SIG-M5 treated with dmso at 0.1 percent for 504 hours (cell line): ENCODE results near the gene PLEKHH3.
"Not testable (repeated sequence)": the region's sequence is repeated elsewhere in the genome, so short reads cannot be mapped to it uniquely, and the experiment has no call there.

Experiments used
- DNase-seq: peaks from one replicate; lab custom pipeline; 2025; ENCODE audit not compliant: unreplicated experiment; lab: John Stamatoyannopoulos, UW

Gene PLEKHH3

DNA sequence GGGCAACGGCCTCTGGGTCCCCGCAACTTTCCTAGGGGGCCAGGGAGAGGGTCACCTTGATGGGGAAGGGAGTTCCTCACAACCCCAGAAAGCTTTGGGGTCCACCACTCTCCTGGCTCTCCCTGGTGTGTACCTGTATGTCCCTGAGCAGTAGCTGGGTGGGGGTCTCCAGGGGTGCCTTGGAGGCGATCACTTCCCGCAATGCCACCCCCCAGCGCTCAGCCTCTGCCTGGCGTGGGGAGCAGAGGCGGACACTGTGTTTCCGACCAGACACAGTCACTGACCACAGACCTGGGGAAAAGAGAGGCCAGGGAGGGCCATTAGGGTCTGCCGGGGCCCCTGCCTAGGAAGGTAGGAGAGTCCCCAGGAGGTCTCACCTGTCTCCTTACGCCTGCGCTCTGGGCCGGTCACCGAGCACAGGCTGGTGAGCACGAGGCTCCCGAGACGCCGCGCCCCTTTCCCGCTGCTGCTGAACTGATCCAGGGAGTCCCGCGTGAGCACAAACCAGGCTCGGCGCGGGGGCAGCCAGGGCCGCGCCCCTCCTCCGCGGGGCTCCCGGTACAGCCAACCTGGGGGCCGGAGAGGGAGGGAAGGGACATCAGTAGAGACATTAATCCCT is 3.4 kb downstream of the PLEKHH3 start:
- no peak for DNase-seq

DNA sequence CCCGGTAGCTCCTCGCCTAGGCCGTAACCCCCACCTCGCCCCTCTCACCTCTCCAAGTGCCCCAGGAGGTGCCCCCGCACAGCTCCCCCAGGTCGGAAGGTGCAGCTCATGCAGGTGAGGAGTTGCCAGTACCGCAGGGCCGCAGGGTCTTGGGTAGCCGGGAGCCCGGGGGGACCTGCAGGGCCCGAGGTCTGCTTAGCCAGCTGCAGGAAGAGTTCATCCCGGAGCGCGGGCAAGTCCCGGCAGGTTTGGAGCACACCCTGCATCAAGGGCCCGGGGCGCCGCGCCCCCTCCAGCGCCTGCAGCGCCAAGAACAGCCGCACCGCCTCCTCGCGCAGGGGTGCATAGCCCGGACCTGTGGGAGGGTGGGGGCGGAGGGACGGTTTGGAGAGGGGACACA is 4.8 kb downstream of the PLEKHH3 start:
- no peak for DNase-seq

DNA sequence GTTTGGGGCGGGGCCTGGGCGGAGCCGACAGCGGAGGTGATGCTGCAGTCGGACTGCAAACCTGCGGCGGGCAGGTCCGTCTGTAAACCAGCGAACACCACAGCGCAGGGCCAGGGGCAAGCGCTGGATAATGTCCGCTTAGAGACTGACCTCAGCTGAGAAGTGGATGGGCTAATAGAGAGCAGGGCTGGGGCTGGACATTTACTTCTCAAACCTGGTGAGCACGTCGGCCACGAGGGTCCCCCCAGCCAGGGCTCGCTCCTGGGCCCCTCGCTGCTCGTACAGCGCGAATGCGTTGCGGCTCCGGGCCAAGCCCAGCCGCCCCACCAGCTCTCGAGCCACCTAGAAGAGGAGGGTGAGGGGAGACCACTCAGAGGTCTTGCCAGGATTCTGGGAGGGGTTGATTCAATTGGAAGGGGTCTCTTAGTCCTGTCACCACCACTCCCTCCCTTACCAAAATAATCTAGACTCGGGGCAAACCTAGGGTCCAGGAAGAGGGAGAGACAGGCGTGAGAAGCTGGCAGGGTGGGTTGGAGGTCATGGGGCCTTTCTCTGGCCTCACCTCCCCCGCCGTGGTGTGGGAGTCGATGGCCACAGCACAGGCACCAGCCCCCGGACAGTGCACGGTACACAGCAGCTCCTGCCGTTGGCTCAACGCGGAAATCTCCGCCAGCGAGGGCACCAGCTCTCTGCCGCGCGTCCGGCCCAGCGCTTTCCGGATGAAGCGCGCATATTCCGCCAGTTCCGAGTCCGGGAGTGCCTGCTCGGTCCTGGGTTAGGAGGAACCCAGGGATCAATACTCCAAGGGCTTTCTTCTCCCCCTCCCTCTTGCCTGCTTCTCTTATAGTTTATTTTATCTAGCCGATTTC is 5.8 kb downstream of the PLEKHH3 start:
- DNase-seq, result no peak

DNA sequence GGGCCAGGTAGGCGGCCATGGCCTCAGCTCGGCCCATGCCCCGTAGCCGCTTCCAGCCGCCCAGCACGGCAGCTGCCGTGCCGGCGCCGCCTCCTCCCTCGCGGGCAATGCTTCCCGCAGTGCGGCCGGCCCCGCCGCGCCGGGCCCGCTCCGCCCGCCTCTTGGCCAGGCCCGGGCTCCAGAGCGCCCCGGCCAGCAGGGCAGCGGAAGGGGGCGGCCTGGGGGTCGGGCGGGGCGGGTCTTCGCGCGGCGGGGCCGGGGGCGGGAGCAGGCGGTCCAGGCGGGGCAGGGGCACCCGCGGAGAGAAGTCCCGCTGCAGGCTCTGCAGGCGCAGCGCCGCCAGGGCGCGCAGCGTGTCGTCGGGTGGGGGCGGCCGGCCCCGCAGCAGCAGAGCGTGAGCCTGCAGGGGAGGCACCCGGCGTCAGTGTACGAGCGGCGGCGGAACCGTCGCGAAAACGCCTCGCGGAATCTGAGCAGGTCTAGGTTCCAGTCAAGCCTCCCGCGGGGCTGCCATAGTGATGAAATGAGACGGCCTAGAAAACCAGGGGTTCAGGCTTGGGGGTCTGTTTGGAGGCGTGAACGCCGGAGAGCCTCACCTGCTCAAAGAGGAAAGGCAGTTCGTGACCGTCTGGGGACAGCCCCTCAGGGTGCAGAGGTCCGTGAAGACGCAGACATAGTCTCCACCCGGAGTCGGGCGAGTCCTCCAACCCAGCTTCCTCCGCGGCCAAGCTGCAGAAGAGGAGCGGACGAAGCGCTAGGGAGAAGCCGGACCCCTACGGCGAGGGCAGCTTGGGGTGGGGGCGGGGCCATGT is 6.6 kb downstream of the PLEKHH3 start:
- DNase-seq, result peak; percentile 25

DNA sequence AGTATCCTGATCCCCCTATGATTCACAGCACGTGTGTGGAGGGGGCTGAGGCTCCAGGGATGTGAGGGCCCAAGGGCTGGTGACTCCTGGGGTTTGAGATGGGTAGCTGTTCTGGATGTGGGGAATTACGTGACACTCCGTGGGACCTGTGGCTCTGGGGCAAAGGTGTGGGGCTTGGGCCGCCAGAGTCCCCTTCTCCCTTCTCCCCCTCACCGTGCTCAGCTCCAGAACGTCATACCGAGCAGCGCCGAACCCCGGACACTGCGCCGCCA is 7.2 kb downstream of the PLEKHH3 start:
- DNase-seq, result no peak

DNA sequence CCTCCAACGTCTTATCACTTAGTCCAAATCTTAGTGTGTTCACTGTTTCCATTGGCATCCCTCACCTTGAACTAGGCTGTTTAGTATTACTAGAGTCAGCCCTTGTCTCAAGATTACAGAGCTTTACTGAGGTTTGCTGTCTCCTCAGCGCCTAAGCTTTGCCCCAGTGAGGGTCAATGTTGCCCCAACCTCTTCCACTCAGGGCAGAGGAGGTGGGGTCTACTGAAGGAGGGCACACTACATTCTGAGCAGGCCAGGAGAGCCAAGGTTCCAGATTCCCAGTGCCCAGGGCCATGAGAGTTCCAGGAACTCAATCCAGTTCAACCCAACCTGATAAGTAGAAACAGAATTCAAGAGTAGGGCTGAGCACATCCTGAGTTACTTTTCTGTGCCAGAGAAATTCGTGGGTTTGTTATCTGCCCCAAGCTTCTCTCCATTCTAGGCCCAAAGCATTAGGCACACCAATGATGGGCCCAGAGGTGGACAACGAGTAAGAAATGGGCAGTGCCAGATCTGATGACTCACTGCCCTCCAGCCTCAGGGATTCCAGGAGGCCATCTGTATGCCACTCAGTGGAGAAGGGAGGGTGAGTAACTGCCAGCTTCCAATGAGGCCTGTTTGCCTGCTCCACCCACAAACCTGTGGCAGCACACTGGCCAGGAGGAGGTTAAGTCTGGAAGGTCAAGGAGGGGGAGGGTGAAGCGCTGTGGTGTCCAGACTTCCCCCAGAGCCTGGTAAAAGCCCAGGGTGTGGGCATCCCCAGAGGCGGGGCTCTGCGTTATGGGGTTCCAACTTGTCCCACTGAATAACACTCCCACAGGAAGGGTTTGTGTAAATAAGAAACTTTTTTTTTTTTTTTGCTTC is 9.5 kb downstream of the PLEKHH3 start:
- DNase-seq, result no peak

DNA sequence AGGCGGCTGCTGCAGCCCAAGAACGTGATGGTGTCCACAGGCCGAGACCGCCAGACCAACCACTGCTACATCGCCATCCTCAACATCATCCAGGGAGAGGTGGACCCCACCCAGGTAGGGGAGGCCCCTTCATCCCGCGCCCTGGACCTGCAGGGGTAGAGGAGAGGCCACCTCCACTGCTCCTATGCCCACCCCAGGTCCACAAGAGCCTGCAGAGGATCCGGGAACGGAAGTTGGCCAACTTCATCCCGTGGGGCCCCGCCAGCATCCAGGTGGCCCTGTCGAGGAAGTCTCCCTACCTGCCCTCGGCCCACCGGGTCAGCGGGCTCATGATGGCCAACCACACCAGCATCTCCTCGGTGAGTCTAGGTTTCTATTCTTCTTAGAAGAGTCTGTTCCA is 10.7 kb downstream of the PLEKHH3 start:
- DNase-seq, result not testable (repeated sequence)

DNA sequence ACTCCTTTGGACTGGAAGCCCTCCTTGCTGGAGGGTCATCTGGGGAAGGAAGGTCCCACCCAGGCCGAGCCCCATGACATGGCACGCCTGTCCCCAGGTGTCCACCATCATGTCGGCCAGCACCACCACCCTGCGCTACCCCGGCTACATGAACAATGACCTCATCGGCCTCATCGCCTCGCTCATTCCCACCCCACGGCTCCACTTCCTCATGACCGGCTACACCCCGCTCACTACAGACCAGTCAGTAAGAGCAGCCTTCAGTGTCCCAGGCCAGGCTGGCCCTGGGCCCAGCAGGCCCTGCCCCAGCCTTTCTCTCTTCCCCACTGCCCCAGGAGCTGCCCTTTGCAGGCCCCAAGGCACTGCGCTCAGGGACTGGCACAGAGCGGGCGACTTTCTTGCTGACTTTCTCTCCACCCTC is 11.2 kb downstream of the PLEKHH3 start:
- no peak for DNase-seq

DNA sequence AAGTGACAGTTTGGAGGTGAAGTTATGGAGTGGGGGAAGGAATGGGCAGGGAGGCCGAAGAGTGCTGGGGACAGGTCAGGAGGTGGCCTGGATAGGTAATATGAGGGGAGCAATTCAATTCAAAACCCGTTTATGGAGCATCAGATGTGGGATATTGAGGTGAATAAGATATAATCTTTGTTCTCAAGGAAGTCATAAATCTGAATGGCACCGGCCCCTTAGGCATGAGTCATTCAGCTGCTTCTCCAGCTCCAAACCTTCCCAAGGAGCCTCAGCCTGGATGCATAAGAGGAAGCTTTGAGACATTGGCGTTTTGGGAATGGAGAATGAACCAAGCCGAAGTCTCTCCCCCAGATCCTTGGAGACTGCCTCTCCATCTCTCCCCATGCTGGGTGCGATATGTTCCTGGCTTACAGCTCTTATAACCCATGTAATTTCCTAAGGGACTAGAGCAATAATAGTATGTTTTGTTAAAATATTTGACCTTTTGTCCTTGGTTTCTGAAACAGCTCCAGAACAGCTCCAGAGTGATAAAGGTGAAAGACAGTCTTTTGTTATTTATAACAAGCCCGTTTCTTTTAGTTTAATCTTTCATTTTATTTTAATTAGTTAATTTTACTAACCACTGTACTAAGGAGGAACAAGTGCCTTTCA is 16.0 kb downstream of the PLEKHH3 start:
- no peak for DNase-seq

DNA sequence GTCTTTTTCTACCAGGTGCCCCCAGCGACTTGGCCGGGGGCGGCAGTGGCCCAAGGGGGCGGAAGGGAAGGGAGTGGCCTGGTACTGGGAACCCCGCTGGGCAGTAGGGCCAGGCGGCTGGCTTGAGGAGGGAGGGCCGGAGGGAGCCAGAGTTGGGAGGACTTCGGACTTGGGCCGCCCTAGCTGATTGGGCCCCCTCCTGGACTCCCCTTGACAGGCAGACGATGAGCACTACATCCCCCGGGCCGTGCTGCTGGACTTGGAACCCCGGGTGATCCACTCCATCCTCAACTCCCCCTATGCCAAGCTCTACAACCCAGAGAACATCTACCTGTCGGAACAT is 16.9 kb downstream of the PLEKHH3 start:
- DNase-seq, result not testable (repeated sequence)

DNA sequence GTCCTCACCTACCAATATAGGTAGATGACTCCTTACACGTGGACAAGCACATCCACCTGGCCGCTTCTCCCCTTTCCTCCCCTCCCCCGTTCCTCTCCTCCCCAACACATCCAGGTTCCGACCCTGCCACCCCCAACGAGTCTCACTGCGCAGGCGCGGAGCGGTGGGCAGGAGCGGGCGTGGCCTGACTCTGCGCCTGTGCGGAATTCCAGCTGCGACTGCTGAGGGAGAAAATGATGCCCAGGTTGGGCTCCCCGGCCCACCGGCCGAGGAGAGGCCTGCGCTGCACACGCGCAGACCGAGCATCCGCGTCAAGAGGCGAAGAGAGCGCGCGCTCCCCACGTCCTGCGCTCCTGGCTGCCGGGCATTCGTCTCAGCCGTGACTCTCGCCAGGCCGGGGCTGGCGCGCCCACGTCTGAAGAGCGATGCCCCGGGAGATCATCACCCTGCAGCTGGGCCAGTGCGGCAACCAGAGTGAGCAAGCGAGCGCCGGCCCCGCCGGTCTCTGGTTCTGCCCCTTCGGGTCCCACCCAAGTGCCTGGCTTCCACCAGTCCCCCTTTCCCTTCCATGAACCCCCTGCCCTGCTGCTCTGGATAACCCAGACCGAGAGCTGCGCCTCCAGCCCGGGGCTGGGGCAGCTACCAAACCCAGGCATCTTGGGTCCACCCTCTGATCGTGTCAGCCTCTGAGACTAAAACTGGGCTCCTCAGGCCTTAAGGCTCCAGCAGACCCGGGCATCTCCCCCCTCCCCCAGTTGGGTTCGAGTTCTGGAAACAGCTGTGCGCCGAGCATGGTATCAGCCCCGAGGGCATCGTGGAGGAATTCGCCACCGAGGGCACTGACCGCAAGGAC is 17.5 kb downstream of the PLEKHH3 start, which contains the start of gene TUBG2:
Gene TUBG2 (plus strand): TSS at position 206 of the 853 bp plus-strand sequence. CDS start 220 bp downstream, at position 426.
- peak; percentile 66 for DNase-seq

DNA sequence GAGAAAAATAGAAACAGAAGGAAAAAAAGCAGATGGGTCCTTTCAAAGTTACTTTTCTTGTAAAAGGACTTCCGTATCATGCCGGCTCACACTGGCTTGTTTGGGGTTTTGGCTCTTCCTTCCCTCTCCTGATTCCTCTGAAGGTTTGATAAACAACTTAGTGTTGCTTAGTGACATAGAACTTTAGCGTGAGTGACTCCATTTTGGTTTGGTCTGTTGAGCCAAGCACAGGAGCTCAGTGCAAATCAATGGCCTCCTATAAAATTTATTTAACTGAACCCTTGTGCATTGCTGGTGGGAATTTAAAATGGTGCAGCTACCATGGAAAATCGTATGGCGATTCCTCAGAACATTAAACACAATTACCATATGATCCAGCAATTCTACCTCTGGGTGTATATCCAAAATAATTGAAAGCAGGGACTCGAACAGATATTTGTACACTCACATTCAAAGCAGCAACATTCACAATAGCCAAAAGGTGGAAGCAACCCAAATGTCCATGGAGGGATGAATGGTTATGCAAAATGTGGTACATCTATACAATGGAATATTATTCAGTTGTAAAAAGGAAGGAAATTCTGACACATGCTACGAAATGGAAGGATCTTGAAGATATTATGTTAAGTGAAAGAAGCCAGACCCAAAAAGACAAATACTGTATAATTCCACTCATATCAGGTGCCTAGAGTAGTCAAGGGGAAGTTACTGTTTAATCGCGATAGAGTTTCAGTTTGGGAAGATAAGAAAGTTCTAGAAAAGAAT is 18.8 kb downstream of the PLEKHH3 start:
- no peak for DNase-seq

DNA sequence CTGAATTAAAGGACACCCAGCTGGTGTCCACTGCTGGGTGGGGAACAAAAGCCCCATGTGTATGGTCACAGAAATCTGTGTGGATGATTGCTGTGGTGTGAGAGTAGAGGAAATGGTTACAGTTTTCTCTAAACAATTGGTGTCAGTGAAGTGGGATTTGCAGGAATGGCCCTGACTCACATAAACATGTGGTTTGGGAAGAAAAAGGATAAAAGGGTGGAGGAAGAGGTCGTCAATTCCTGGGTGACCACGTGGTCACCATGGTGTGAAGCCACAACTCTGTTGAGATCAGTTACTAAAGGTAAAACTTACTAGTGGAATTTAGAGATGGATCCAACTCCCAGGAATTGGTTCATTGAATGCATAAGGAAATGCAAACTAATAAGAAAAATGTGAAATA is 21.3 kb downstream of the PLEKHH3 start:
- no peak for DNase-seq

DNA sequence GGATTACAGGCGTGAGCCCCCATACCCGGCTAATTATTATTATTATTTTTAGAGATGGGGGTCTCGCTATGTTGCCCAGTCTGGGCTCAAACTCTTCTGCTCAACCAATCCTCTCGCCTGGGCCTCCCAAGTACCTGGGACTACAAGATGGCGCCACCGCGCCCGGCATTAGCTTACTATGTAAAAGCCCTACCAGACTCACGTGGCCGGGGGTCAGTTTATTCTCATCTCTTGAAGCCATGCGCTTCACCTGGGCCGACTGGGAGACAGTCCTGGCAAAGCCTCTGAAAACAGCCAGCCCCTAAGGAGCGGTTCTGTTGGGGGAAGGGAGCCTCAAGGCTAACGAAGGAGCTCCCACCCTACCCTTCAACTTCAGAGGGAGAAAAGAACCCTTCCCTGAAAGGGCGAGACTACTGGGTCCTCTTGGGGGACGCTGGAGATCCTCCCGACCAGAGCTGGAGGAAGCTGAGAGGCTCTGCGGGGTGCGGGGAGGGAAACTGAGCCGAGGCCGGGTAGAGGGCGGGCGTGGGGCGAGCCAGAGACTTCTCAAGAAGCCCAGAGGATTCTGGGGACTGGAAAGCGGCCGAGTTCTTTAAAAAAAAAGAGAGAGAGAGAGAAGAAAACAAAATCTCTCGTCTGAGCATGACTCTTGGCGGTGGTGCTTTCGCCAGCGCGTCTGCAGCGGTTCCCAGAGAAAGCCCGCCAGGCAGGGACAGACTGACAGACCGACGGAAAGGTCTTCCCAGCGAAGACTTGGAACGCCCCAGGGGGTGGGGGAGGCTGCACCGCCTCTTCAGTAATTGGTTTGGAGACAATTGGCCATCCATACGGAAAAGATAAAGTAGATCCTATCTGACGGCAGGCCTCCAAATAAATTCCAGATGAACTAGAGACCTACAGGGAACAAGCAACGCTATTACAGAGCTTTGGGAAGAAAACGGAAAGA is 23.3 kb downstream of the PLEKHH3 start:
- no peak for DNase-seq

DNA sequence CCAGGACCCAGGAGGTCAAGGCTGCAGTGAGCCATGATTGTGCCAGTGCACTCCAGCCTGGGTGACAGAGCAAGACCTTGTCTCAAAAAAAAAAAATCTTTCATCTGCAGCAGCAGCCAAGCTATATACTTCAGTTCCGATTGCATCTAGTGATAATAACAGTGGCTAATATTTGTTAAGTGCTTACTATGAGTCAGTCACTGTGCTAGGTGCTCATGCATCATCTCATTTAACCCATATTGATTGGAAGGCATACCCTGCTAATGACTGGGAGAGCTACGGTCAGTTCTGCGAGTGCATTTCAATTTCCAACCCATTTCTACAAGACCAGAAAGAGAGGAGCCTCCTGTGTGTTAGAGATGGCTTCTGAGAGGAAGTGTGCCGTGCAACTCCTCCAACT is 25.4 kb downstream of the PLEKHH3 start:
- DNase-seq, result no peak

DNA sequence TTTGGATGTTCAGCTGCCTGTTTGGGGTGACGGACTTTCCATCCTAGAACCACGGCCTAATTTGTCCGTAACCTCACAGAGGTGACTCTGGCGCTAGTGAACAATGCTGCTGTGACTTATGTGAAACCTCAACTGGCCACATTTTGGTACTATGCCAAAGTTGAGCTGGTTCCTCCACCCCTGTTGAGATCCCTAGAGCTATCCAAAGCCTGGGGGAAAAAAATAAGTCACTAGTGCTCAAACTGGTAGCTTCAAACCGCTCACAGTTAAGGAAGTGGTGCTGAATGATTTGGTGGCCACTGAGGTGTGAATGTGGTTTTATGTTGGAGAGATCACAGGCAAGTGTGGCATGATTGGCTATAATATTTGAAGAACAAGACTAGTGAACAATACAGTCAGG is 29.0 kb downstream of the PLEKHH3 start:
- no peak for DNase-seq

DNA sequence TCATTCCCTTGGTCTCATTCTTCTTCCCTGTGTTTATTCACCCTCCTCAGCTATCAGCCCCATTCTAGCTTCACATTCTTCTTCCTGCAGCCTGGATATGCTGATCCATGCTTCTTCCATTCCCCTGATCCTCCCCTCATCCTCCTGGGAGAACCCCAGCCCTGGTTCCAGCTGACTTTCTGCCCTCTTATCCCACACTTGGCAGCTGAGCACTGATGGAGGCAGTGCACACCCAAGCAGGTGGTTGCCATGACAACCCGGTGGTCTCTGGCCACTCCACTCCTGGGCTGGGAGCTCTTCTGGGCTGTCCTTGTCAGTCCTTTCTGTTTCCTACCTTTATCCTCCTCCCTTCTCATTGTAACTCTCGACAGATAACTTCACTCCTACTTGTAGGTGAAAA is 34.5 kb downstream of the PLEKHH3 start:
- no peak for DNase-seq

DNA sequence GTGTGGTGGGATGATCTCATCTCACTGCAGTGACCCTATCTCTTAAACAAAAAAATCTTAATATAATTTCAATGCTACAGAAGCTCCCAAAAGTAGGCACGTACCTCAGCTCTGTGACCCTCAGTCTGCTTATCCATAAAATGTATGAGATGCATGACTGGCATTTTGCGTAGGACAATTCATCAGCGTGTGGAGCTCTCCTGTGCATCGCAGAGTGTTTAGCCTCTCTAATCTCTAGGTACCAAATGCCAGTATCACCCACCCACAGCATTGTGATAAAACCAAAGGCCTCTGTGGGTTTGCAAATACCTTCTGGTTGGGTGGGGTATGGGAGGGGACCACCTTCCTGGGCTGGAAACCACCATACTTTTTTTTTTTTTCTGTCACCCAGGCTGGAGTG is 36.7 kb downstream of the PLEKHH3 start:
- DNase-seq, result no peak
